GM12878 (cell line): Measurements from ENCODE around the gene EID1. TPM values are rescaled to one million over a fixed set of nuclear protein-coding genes. Genes with fewer than 3 reads are reported as not detected.

ENCODE experiments used
- EGR1 ChIP-seq, 2 experiments: IDR thresholded peaks; 1 replicate in 1 of 2; 2 replicates in 1 of 2; pipeline ENCODE4 v1.6.1; 2011 to 2012; ENCODE audit warnings: low read depth in 2 of 2, low read length in 2 of 2, borderline replicate concordance in 1 of 2, mild to moderate bottlenecking in 1 of 2, moderate library complexity in 1 of 2
- EZH2 ChIP-seq: IDR thresholded peaks from 2 replicates; pipeline ENCODE4 v1.6.1; 2012; ENCODE audit warnings: low read depth, mild to moderate bottlenecking, control low read depth, inconsistent platforms, low read length, borderline replicate concordance; ENCODE audit not compliant: control insufficient read depth
- GATAD2B ChIP-seq: fragments of 450-650 bp; conservative IDR thresholded peaks from 2 replicates; pipeline ENCODE4 v1.6.1; 2017; ENCODE audit warnings: low read depth, mild to moderate bottlenecking, moderate library complexity
- HCFC1 ChIP-seq: fragments of 150-350 bp; IDR thresholded peaks from 2 replicates; pipeline ENCODE4 v1.6.1; 2014; ENCODE audit warnings: low read length
- IKZF2 ChIP-seq, 2 experiments: fragments of 450-650 bp; IDR thresholded peaks; 2 replicates each; pipeline ENCODE4 v1.6.1; 2017; ENCODE audit warnings: mild to moderate bottlenecking in 2 of 2, moderate library complexity in 2 of 2
- KLF5 ChIP-seq: fragments of 450-650 bp; IDR thresholded peaks from 2 replicates; pipeline ENCODE4 v1.6.1; 2014; ENCODE audit warnings: mild to moderate bottlenecking; ENCODE audit not compliant: partially characterized antibody
- MEF2A ChIP-seq: IDR thresholded peaks from 2 replicates; pipeline ENCODE4 v1.6.1; 2011; ENCODE audit warnings: low read depth, mild to moderate bottlenecking, low read length, moderate library complexity; ENCODE audit not compliant: insufficient read depth
- MYB ChIP-seq: fragments of 150-350 bp; IDR thresholded peaks from 2 replicates; pipeline ENCODE4 v1.6.1; 2014; ENCODE audit warnings: mild to moderate bottlenecking, low read depth, low read length, borderline replicate concordance
- PKNOX1 ChIP-seq: fragments of 450-650 bp; IDR thresholded peaks from 2 replicates; pipeline ENCODE4 v1.6.1; 2016; ENCODE audit warnings: mild to moderate bottlenecking
- POU2F2 ChIP-seq: IDR thresholded peaks from 3 replicates; pipeline ENCODE4 v1.6.1; 2011; ENCODE audit warnings: low read depth, mild to moderate bottlenecking, low read length, borderline replicate concordance
- RAD51 ChIP-seq: fragments of 450-650 bp; IDR thresholded peaks from 2 replicates; pipeline ENCODE4 v1.6.1; 2016; ENCODE audit warnings: moderate library complexity, mild to moderate bottlenecking, inconsistent platforms
- SIX5 ChIP-seq: IDR thresholded peaks from 2 replicates; pipeline ENCODE4 v1.6.1; 2011; ENCODE audit warnings: mild to moderate bottlenecking, low read depth, low read length, moderate library complexity; ENCODE audit not compliant: severe bottlenecking
- WRNIP1 ChIP-seq: IDR thresholded peaks from 2 replicates; pipeline ENCODE4 v1.6.1; 2011; ENCODE audit warnings: low read depth, low read length, improper control_type of control experiment, borderline replicate concordance
- polyA plus RNA-seq, 11 experiments: library from polyadenylated mRNA; depleted of rRNA in 4 of 11; unstranded in 6 of 11; stranded (reverse) in 5 of 11; fragments of >200 nt; fragmentation: Nextera tagmentation in 4 of 11; fragmentation: Illumina TruSeq in 1 of 11; extraction: Ambion mirVana in 4 of 11; extraction: Trizol in 1 of 11; gene quantifications; 1 replicate in 1 of 11; 2 replicates in 10 of 11; pipeline versions ENCODE4 v1.2.1 to v1.2.3, GENCODE V29; 2011 to 2016; ENCODE audit warnings: inconsistent platforms in 2 of 11, missing spikeins in 2 of 11, low read depth in 1 of 11
- total RNA-seq, 4 experiments: library from RNA; depleted of rRNA in 3 of 4; stranded (reverse); fragments of >200 nt in 3 of 4; fragmentation: Illumina TruSeq in 1 of 4; extraction: Trizol in 1 of 4; gene quantifications; 2 replicates each; pipeline versions ENCODE4 v1.2.1 to v1.2.3, GENCODE V29; 2013 to 2021
- TF ChIP-seq, protein P1 (sequence below): fragments of 450-650 bp; IDR thresholded peaks from 2 replicates; pipeline ENCODE4 v1.6.1; 2017; ENCODE audit warnings: mild to moderate bottlenecking, moderate library complexity
- TF ChIP-seq, protein P2 (sequence below): fragments of 450-650 bp; formaldehyde crosslinking; IDR thresholded peaks from 2 replicates; pipeline ENCODE4 v1.5.0; 2022; ENCODE audit warnings: mild to moderate bottlenecking, missing genetic modification characterization

EID1 gene
- total and polyA plus RNA-seq, 10 of the 15 experiments (the other 5 are each of a cell fraction or from before 2014, with no cell fraction given), result 45.6 to 210 (median 124) TPM

- TF ChIP-seq, protein P1, sequence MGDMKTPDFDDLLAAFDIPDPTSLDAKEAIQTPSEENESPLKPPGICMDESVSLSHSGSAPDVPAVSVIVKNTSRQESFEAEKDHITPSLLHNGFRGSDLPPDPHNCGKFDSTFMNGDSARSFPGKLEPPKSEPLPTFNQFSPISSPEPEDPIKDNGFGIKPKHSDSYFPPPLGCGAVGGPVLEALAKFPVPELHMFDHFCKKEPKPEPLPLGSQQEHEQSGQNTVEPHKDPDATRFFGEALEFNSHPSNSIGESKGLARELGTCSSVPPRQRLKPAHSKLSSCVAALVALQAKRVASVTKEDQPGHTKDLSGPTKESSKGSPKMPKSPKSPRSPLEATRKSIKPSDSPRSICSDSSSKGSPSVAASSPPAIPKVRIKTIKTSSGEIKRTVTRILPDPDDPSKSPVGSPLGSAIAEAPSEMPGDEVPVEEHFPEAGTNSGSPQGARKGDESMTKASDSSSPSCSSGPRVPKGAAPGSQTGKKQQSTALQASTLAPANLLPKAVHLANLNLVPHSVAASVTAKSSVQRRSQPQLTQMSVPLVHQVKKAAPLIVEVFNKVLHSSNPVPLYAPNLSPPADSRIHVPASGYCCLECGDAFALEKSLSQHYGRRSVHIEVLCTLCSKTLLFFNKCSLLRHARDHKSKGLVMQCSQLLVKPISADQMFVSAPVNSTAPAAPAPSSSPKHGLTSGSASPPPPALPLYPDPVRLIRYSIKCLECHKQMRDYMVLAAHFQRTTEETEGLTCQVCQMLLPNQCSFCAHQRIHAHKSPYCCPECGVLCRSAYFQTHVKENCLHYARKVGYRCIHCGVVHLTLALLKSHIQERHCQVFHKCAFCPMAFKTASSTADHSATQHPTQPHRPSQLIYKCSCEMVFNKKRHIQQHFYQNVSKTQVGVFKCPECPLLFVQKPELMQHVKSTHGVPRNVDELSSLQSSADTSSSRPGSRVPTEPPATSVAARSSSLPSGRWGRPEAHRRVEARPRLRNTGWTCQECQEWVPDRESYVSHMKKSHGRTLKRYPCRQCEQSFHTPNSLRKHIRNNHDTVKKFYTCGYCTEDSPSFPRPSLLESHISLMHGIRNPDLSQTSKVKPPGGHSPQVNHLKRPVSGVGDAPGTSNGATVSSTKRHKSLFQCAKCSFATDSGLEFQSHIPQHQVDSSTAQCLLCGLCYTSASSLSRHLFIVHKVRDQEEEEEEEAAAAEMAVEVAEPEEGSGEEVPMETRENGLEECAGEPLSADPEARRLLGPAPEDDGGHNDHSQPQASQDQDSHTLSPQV, result no peak
- TF ChIP-seq RAD51 (no peak), MYB (no peak), HCFC1 (0 out of 2 replicates have a peak, but pooled peaks have one; percentile 21), EGR1 (IDR thresholded peaks at IDR 0.05; ENCODE audit: borderline replicate concordance in 1 of 2, low read depth in 2 of 2, low read length in 2 of 2) (peak; percentile 8 to 50; a peak in 1 of 3 replicates), IKZF2 (IDR thresholded peaks at IDR 0.05) (peak; percentile 57 to 66; a peak in 2 of 4 replicates), WRNIP1 (peak; percentile 62; the same call in 1 of the 2 replicates), EZH2 (no peak), MEF2A (no peak), POU2F2 (0 out of 3 replicates have a peak, but pooled peaks have one; percentile 10), SIX5 (no peak), GATAD2B (no peak; the same call in none of the 2 replicates), KLF5 (no peak), PKNOX1 (no peak)
- TF ChIP-seq, protein P2, sequence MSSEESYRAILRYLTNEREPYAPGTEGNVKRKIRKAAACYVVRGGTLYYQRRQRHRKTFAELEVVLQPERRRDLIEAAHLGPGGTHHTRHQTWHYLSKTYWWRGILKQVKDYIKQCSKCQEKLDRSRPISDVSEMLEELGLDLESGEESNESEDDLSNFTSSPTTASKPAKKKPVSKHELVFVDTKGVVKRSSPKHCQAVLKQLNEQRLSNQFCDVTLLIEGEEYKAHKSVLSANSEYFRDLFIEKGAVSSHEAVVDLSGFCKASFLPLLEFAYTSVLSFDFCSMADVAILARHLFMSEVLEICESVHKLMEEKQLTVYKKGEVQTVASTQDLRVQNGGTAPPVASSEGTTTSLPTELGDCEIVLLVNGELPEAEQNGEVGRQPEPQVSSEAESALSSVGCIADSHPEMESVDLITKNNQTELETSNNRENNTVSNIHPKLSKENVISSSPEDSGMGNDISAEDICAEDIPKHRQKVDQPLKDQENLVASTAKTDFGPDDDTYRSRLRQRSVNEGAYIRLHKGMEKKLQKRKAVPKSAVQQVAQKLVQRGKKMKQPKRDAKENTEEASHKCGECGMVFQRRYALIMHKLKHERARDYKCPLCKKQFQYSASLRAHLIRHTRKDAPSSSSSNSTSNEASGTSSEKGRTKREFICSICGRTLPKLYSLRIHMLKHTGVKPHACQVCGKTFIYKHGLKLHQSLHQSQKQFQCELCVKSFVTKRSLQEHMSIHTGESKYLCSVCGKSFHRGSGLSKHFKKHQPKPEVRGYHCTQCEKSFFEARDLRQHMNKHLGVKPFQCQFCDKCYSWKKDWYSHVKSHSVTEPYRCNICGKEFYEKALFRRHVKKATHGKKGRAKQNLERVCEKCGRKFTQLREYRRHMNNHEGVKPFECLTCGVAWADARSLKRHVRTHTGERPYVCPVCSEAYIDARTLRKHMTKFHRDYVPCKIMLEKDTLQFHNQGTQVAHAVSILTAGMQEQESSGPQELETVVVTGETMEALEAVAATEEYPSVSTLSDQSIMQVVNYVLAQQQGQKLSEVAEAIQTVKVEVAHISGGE (CRISPR knock-in tag), result no peak
These were observed at the start of gene EID1 (continued) for GRCh38 chr15:48877630-48878595.
